A549 (cell line): ENCODE data around the gene STRN4. TPM values are rescaled to one million over a fixed set of nuclear protein-coding genes. Genes with fewer than 3 reads are reported as not detected.

Source experiments
- ATAC-seq, 2 experiments: fragments of 200-7000 bp in 1 of 2; fragments of >200 bp in 1 of 2; cut with Nextera tagmentation in 1 of 2; cut with Tn5 transposase in 1 of 2; 3 replicates each; pipeline versions ENCODE4 v1.8.0 to v1.9.1; 2018 to 2020; ENCODE audit warnings: mild to moderate bottlenecking in 1 of 2, moderate library complexity in 1 of 2
- CTCF ChIA-PET: fragments of 300-600 bp; sonication (Branson Sonifier 250); formaldehyde crosslinking; extraction: SDS; loops from one replicate; lab custom pipeline; 2021; ENCODE audit warnings: antibody characterized with exemption, inconsistent platforms; lab: Yijun Ruan, JAX
- POLR2A ChIA-PET: fragments of 350-600 bp; formaldehyde crosslinking; extraction: SDS; loops from one replicate; lab custom pipeline; 2021; ENCODE audit warnings: antibody characterized with exemption, inconsistent platforms; lab: Yijun Ruan, JAX
- DNase-seq, 2 experiments: peaks; one replicate each; pipeline versions ENCODE4 v3.0.0 to v3.0.0-alpha.2; 2011 to 2016; ENCODE audit warnings: low read depth in 1 of 2, low spot score in 1 of 2
- FAIRE-seq: peaks from 2 replicates; lab custom pipeline; 2011; peaks lifted over from hg19 to GRCh38; lab: Jason Lieb, UNC
- H3K27ac ChIP-seq, 2 experiments: fragments of >200 bp; sonication (Bioruptor Twin); formaldehyde crosslinking; 3 replicates each; pipeline ENCODE4 v1.5.1; 2016 to 2017
- H3K4me1 ChIP-seq: fragments of >200 bp; sonication (Bioruptor Twin); formaldehyde crosslinking; 3 replicates; pipeline ENCODE4 v1.6.1; 2016
- H3K4me2 ChIP-seq: fragments of >200 bp; sonication (Bioruptor Twin); formaldehyde crosslinking; 3 replicates; pipeline ENCODE4 v1.6.1; 2016
- H3K4me3 ChIP-seq: fragments of >200 bp; sonication (Bioruptor Twin); formaldehyde crosslinking; 3 replicates; pipeline ENCODE4 v1.5.1; 2016
- H3K9me3 ChIP-seq: fragments of >200 bp; sonication (Bioruptor Twin); formaldehyde crosslinking; 3 replicates; pipeline ENCODE4 v1.6.1; 2016
- CBX8 ChIP-seq: fragments of 200-600 bp; sonication (generic); IDR thresholded peaks from 2 replicates; pipeline ENCODE4 v1.6.1; 2016
- CEBPB ChIP-seq, 2 experiments: fragments of >200 bp in 1 of 2; sonication (Bioruptor Twin) in 1 of 2; formaldehyde crosslinking in 1 of 2; IDR thresholded peaks; 2 replicates each; pipeline ENCODE4 v1.6.1; 2012 to 2016
- EHMT2 ChIP-seq: fragments of 200-600 bp; sonication (generic); IDR thresholded peaks from 2 replicates; pipeline ENCODE4 v1.6.1; 2016; ENCODE audit warnings: antibody characterized with exemption, low read depth, mild to moderate bottlenecking, moderate library complexity
- FOSL2 ChIP-seq, 2 experiments: fragments of 450-650 bp in 1 of 2; fragments of >200 bp in 1 of 2; sonication (Bioruptor Twin) in 1 of 2; formaldehyde crosslinking; IDR thresholded peaks; 2 replicates each; pipeline versions ENCODE4 v1.5.0 to v1.6.1; 2016 to 2020; ENCODE audit warnings: mild to moderate bottlenecking in 1 of 2, moderate library complexity in 1 of 2
- FOXS1 ChIP-seq: fragments of 250-450 bp; sonication (Bioruptor Pico); IDR thresholded peaks from 2 replicates; pipeline ENCODE4 v1.5.0; 2020; ENCODE audit warnings: mild to moderate bottlenecking, moderate library complexity
- JUNB ChIP-seq: fragments of >200 bp; sonication (Bioruptor Twin); formaldehyde crosslinking; IDR thresholded peaks from 2 replicates; pipeline ENCODE4 v1.6.1; 2016
- KDM5A ChIP-seq: fragments of 200-600 bp; sonication (generic); IDR thresholded peaks from 2 replicates; pipeline ENCODE4 v1.6.1; 2016; ENCODE audit warnings: antibody characterized with exemption, mild to moderate bottlenecking
- MAFK ChIP-seq: fragments of 450-650 bp; IDR thresholded peaks from 2 replicates; pipeline ENCODE4 v1.6.1; 2014; ENCODE audit not compliant: partially characterized antibody
- MYC ChIP-seq: IDR thresholded peaks from 2 replicates; pipeline ENCODE4 v1.6.1; 2012; ENCODE audit warnings: mild to moderate bottlenecking, inconsistent platforms, low read length, improper control_type of control experiment, borderline replicate concordance
- NFE2L2 ChIP-seq: fragments of 150-350 bp; conservative IDR thresholded peaks from 2 replicates; pipeline ENCODE4 v1.6.1; 2014; ENCODE audit warnings: low read length
- NR3C1 ChIP-seq: fragments of >200 bp; sonication (Bioruptor Twin); formaldehyde crosslinking; IDR thresholded peaks from 3 replicates; pipeline ENCODE4 v1.6.1; 2017
- RARB ChIP-seq: fragments of 250-450 bp; sonication (Bioruptor Pico); IDR thresholded peaks from 2 replicates; pipeline ENCODE4 v1.8.0; 2021; ENCODE audit warnings: mild to moderate bottlenecking, moderate library complexity
- RFX5 ChIP-seq: fragments of 450-650 bp; IDR thresholded peaks from 2 replicates; pipeline ENCODE4 v1.7.1; 2014; ENCODE audit warnings: antibody characterized with exemption, mild to moderate bottlenecking, moderate library complexity
- SMC3 ChIP-seq: fragments of >200 bp; sonication (Bioruptor Twin); formaldehyde crosslinking; IDR thresholded peaks from 3 replicates; pipeline ENCODE4 v1.6.1; 2018; ENCODE audit warnings: inconsistent platforms
- TFCP2L1 ChIP-seq: fragments of 250-450 bp; sonication (Bioruptor Pico); IDR thresholded peaks from 2 replicates; pipeline ENCODE4 v1.5.0; 2021; ENCODE audit warnings: mild to moderate bottlenecking
- ZC3H11A ChIP-seq: fragments of 450-650 bp; IDR thresholded peaks from 2 replicates; pipeline ENCODE4 v1.6.1; 2014; ENCODE audit warnings: antibody characterized with exemption, mild to moderate bottlenecking
- ZFP36 ChIP-seq: fragments of 450-650 bp; IDR thresholded peaks from 2 replicates; pipeline ENCODE4 v1.6.1; 2014; ENCODE audit warnings: borderline replicate concordance; ENCODE audit not compliant: partially characterized antibody
- ZSCAN20 ChIP-seq: fragments of 250-450 bp; sonication (Bioruptor Pico); IDR thresholded peaks from 2 replicates; pipeline ENCODE4 v1.8.0; 2022; ENCODE audit warnings: mild to moderate bottlenecking, moderate library complexity
- WGBS: methylation state at CpG from one replicate; pipeline ENCODE4 v1.1.6; 2017; ENCODE audit errors: missing lambda C conversion rate; 5-methylcytosine and 5-hydroxymethylcytosine counted together
- polyA plus RNA-seq, 4 experiments: library from polyadenylated mRNA; depleted of rRNA in 3 of 4; stranded (reverse); fragments of >200 nt; fragmentation: RNase III in 1 of 4; extraction: RNeasy Plus Mini Kit Qiagen cat#74134 plus additional on column Dnase treatment in 1 of 4; gene quantifications; 2 replicates in 3 of 4; 3 replicates in 1 of 4; pipeline ENCODE4 v1.2.3, GENCODE V29; 2011 to 2017
- TF ChIP-seq, protein P1 (sequence below): IDR thresholded peaks from 2 replicates; pipeline ENCODE4 v1.6.1; 2012; ENCODE audit warnings: low read depth, borderline replicate concordance
- TF ChIP-seq, protein P2 (sequence below): fragments of >200 bp; sonication (Bioruptor Twin); formaldehyde crosslinking; IDR thresholded peaks from 2 replicates; pipeline ENCODE4 v1.6.1; 2016
- TF ChIP-seq, protein P3 (sequence below): fragments of 250-450 bp; sonication (Bioruptor Pico); IDR thresholded peaks from 2 replicates; pipeline ENCODE4 v1.5.0; 2020; ENCODE audit warnings: low read depth, mild to moderate bottlenecking, moderate library complexity
- TF ChIP-seq, protein P4 (sequence below): fragments of >200 bp; sonication (Bioruptor Twin); formaldehyde crosslinking; IDR thresholded peaks from 3 replicates; pipeline ENCODE4 v1.5.1; 2016
- TF ChIP-seq, protein P5 (sequence below): IDR thresholded peaks from 2 replicates; pipeline ENCODE4 v1.6.1; 2012
- TF ChIP-seq, protein P6 (sequence below): fragments of 200-600 bp; sonication (generic); IDR thresholded peaks from 2 replicates; pipeline ENCODE4 v1.6.1; 2016; ENCODE audit warnings: antibody characterized with exemption, mild to moderate bottlenecking, moderate library complexity

STRN4 gene
- polyA plus RNA-seq, 2 of the 4 experiments (the other 2 are of a cell fraction) = 62.8 to 70.0 TPM

DNA sequence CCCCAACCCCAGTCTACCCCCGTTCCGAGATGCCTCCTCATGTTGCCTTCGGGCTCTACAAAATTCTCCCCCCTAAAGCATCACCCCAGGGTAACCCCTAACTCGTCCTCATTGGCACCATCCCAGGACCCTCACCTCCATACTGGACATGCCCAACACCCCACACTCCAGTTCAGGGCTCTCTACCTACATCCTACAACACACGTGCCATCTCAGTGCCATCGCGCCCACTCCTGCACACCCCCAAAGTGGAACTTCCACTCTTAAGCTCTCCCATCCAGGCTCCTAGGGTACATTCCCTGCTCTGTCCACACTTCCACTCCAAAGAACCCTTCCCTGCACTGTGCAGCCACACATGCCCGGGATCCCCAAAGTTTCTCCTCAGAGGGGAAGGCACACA, 1.2 kb downstream of the STRN4 start:
- 20% methylated on average over 8 of the region's 8 CpGs for WGBS
- Histone ChIP-seq H3K4me2 (peak overlapping the region; percentile 95), H3K4me3 (peak overlapping the region; percentile 98), H3K4me1 (peaks cover 17% of the 10 kb centered on the region), H3K27ac (peak overlapping the region; percentile 99 to 100), H3K9me3 (no peaks in the 10 kb centered on the region)
- TF ChIP-seq CEBPB (IDR thresholded peaks at IDR 0.05) (no peak), MYC (no peak), FOSL2 (IDR thresholded peaks at IDR 0.05) (no peak), FOSL2 (CRISPR knock-in tag; IDR thresholded peaks at IDR 0.05) (no peak), RARB (CRISPR knock-in tag) (no peak), MAFK (no peak), NFE2L2 (no peak), ZFP36 (no peak)
- TF ChIP-seq, protein P1, sequence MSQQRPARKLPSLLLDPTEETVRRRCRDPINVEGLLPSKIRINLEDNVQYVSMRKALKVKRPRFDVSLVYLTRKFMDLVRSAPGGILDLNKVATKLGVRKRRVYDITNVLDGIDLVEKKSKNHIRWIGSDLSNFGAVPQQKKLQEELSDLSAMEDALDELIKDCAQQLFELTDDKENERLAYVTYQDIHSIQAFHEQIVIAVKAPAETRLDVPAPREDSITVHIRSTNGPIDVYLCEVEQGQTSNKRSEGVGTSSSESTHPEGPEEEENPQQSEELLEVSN = no peak
- TF ChIP-seq, protein P2, sequence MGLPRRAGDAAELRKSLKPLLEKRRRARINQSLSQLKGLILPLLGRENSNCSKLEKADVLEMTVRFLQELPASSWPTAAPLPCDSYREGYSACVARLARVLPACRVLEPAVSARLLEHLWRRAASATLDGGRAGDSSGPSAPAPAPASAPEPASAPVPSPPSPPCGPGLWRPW = no peak
- TF ChIP-seq, protein P3, sequence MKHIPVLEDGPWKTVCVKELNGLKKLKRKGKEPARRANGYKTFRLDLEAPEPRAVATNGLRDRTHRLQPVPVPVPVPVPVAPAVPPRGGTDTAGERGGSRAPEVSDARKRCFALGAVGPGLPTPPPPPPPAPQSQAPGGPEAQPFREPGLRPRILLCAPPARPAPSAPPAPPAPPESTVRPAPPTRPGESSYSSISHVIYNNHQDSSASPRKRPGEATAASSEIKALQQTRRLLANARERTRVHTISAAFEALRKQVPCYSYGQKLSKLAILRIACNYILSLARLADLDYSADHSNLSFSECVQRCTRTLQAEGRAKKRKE = no peak
- TF ChIP-seq, protein P4, sequence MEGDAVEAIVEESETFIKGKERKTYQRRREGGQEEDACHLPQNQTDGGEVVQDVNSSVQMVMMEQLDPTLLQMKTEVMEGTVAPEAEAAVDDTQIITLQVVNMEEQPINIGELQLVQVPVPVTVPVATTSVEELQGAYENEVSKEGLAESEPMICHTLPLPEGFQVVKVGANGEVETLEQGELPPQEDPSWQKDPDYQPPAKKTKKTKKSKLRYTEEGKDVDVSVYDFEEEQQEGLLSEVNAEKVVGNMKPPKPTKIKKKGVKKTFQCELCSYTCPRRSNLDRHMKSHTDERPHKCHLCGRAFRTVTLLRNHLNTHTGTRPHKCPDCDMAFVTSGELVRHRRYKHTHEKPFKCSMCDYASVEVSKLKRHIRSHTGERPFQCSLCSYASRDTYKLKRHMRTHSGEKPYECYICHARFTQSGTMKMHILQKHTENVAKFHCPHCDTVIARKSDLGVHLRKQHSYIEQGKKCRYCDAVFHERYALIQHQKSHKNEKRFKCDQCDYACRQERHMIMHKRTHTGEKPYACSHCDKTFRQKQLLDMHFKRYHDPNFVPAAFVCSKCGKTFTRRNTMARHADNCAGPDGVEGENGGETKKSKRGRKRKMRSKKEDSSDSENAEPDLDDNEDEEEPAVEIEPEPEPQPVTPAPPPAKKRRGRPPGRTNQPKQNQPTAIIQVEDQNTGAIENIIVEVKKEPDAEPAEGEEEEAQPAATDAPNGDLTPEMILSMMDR = no peak
- FAIRE-seq (no peak), ATAC-seq (peak in 1 of 2 experiments; percentile 13; a peak in 3 of 6 replicates), DNase-seq (no peak)
- ChIA-PET CTCF (interaction anchor here (1.1 to 12.9 kb wide), 11 partner anchors 9 to 246 kb away, joined by 3 to 205 read pairs (median 7); no protein-coding TSS in a partner anchor), POLR2A (interaction anchor here (0.6 kb wide), 1 partner anchor 24 kb away, joined by 3 read pairs; no protein-coding TSS in a partner anchor)

DNA sequence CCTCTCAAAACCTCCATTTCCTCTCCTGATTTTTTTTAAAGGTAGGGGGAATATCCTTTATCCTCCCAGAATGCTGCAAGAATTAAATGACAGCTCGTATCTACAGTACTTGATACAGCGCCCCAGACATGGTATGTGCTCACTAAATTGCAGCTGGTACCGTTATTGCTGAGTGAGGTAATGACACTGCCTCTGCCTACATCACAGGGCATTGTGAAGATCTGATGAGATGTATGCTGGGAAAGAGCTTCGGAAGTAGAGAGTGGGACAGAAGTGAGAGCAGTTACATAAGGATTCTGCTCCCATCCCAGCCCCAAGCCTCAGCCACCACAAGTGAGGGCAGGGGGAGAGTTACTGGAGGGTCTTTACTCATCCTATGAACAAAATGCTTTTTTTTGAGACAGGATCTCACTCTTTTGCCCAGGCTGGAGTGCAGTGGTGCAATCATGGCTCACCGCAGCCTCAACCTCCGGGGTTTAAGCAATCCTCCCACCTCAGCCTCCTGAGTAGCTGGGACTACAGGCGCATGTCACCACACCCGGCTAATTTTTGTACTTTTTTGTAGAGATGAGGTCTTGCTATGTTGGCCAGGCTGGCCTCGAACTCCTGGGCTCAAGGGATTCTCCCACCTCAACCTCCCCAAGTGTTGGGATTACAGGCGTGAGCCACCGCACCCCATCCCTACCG, 2.1 kb downstream of the STRN4 start:
- FAIRE-seq = no peak

More for the DNA sequence above, 2.1 kb downstream of the STRN4 start:
- POLR2A ChIA-PET = no interaction called here
- WGBS = 90% methylated on average over 12 of the region's 12 CpGs
- H3K4me3 ChIP-seq = peak overlapping the region; percentile 98; the same call in 2 of the 3 replicates
- H3K27ac ChIP-seq = no peak overlapping the region
- CTCF ChIA-PET = interaction anchor here (1.1 to 12.9 kb wide), 12 partner anchors 10 to 247 kb away, joined by 3 to 205 read pairs (median 7); no protein-coding TSS in a partner anchor
- peaks cover 17% of the 10 kb centered on the region for H3K4me1 ChIP-seq
- no peaks in the 10 kb centered on the region for H3K9me3 ChIP-seq
- no peak for TF ChIP-seq KDM5A
- no peak for TF ChIP-seq ZSCAN20 (CRISPR knock-in tag)
- TF ChIP-seq MYC = no peak
- TF ChIP-seq, protein P5, sequence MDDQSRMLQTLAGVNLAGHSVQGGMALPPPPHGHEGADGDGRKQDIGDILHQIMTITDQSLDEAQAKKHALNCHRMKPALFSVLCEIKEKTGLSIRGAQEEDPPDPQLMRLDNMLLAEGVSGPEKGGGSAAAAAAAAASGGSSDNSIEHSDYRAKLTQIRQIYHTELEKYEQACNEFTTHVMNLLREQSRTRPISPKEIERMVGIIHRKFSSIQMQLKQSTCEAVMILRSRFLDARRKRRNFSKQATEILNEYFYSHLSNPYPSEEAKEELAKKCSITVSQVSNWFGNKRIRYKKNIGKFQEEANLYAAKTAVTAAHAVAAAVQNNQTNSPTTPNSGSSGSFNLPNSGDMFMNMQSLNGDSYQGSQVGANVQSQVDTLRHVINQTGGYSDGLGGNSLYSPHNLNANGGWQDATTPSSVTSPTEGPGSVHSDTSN = no peak
- no peak for TF ChIP-seq SMC3
- TF ChIP-seq, protein P6, sequence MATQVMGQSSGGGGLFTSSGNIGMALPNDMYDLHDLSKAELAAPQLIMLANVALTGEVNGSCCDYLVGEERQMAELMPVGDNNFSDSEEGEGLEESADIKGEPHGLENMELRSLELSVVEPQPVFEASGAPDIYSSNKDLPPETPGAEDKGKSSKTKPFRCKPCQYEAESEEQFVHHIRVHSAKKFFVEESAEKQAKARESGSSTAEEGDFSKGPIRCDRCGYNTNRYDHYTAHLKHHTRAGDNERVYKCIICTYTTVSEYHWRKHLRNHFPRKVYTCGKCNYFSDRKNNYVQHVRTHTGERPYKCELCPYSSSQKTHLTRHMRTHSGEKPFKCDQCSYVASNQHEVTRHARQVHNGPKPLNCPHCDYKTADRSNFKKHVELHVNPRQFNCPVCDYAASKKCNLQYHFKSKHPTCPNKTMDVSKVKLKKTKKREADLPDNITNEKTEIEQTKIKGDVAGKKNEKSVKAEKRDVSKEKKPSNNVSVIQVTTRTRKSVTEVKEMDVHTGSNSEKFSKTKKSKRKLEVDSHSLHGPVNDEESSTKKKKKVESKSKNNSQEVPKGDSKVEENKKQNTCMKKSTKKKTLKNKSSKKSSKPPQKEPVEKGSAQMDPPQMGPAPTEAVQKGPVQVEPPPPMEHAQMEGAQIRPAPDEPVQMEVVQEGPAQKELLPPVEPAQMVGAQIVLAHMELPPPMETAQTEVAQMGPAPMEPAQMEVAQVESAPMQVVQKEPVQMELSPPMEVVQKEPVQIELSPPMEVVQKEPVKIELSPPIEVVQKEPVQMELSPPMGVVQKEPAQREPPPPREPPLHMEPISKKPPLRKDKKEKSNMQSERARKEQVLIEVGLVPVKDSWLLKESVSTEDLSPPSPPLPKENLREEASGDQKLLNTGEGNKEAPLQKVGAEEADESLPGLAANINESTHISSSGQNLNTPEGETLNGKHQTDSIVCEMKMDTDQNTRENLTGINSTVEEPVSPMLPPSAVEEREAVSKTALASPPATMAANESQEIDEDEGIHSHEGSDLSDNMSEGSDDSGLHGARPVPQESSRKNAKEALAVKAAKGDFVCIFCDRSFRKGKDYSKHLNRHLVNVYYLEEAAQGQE = no peak
- no peak for TF ChIP-seq CBX8
- no peak for TF ChIP-seq ZC3H11A
- no peak for TF ChIP-seq FOXS1 (CRISPR knock-in tag)
- TF ChIP-seq NR3C1 = no peak
- no peak for TF ChIP-seq JUNB
- no peak for TF ChIP-seq EHMT2
- TF ChIP-seq TFCP2L1 (CRISPR knock-in tag) = no peak
- TF ChIP-seq RFX5 = no peak
- DNase-seq (no peak), ATAC-seq (no peak)
- H3K4me2 ChIP-seq = peak overlapping the region; percentile 95
